Embryonic facial prominence (tissue), 1 donor: ENCODE results near the gene RTL9.
A peak's percentile ranks its signal among the peaks of the same experiment; 100 is the strongest.
"Not testable (repeated sequence)": the region's sequence is repeated elsewhere in the genome, so short reads cannot be mapped to it uniquely, and the experiment has no call there.

Source experiments
- DNase-seq: peaks from one replicate; pipeline ENCODE4 v3.0.0-alpha.2; 2016; ENCODE audit errors: extremely low spot score

RTL9 gene

DNA sequence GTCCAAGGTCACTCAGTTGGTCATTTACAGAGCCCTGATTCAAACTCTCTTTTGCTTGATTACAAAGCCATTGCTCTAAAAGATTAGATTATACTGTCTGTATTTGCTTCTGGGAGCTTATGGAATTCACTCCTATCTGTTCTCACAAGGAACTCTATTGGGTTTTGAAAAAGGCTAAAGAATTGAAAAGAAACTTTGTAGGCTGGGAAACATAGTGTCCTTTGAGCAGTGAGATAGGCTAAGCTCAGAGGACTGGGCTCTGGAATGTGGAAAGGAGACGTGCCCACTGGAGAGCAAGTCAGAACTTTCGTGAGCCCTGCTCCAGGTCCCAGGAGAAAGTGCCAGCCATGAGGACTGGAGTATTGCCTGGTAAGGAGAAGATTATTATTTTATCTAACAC lies at the start of gene RTL9:
Gene RTL9, plus strand, starts transcription at position 301 of the 400 bp plus-strand sequence. CDS start 91,770 bp downstream, outside the sequence.
- no peak for DNase-seq

- DNase-seq = no peak
These were observed 48.5 kb upstream of the RTL9 start for GRCh38 chrX:110310000-110310790.

GRCh38 chrX:110310896-110311295 lies 47.8 kb upstream of the RTL9 start:
- no peak for DNase-seq

GRCh38 chrX:110311437-110312230 lies 47.0 kb upstream of the RTL9 start:
- DNase-seq = no peak

- DNase-seq = no peak
These were observed 43.1 kb upstream of the RTL9 start for GRCh38 chrX:110315551-110315950.

GRCh38 chrX:110316351-110317060 lies 42.1 kb upstream of the RTL9 start:
- DNase-seq = no peak

DNA sequence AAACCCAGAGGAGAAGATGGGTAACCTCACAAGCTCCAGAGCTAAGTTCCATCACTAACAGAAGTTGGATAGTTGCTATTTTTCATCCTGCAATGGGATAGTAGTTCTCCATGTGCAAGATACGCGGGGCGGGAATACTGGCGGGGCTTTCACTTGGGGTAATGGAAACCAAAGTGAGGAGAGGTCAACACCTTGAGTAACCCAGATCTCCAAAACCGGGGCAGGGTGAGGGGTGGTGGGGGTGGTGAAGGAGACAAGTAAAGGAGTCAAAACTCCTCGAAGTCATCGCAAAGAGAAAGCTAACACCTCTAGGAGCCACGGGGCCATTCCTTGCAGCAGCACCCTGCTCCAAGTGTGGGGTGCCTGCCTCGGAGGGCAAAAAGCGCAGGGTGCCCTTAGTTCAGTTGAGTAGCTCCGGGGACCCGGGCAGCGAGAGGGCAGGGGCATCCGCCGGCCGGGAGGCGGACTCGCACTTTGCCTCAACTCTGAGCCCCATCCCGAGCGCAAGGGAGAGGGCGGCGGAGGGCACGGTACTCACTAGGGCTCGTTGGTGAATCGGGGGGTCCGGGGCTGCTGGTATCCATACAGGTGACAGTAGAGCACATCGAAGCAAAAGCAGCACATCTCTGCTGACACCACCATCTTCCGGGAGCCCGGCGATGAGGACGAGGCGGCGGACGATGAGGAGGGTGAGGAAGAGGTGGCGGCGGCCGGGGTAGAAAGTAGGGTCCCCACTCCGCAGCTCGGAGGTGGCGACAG lies 41.4 kb upstream of the RTL9 start:
- no peak for DNase-seq

GRCh38 chrX:110317820-110318663 lies 40.6 kb upstream of the RTL9 start, which contains the start of gene AMMECR1:
TSS of gene AMMECR1 (minus strand) at chrX:110318085. CDS start at chrX:110318071, 14 bp downstream.
- peak; percentile 38 for DNase-seq

DNA sequence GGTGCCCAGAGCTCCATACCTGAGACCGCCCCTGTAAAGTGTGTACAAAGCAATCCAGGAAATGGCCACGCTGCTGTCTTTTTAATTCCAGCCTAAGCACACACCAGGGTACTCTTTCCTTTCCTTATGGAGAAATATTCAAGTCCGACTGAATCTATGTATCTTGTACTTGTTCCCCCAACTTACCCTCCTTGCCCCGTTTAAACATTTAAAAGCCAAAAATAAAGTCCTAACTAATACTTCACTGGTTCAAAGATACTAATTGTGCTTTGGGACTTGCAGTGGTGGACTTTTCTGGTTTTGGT lies 40.0 kb upstream of the RTL9 start:
- no peak for DNase-seq

DNA sequence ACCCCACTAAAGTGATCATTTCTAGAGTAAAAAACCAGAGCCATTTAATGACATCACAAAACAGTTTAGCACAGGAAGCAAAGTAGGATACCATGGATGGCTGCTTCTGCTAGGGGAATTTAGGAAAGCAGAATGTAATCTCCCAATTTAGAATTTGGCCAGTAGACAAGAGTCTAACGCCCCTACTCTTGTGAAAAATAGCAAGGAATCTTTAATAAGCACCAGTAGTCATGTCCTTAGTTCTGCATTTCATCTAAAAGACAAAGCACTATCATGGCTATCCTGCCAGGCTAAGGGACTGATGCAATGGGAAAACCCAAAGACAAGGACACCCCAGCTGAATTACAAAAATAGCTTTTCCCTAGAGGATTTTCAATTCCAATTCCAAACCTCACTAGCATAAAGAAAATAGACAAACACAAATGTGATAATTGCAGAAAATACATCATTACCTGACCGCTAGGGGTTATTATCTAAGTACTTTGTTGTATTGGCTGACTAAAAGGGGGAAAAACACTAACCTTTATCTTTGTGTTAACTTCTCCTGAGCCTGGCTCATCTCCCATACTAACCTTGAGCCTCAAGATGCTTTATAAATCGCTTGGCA lies 38.2 kb upstream of the RTL9 start:
- DNase-seq = no peak

DNA sequence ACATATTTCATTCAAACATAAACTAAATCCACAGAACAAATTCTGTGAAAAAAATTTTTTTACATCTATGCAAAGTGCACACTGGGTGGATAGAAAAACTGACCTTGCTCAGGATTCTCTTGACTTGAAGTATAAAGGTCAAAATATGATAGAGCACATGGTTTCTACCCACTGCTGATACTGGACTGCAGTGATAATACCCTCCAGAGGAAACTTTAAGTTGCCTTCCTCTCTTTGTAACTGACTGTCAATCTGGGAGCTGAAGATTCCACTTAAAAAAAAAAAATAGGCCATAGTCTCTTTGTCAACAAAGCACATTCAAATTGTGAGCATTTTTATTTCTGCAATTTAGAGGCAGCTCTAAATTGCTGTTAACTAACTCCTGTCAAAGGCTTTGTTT lies 37.6 kb upstream of the RTL9 start:
- no peak for DNase-seq

DNA sequence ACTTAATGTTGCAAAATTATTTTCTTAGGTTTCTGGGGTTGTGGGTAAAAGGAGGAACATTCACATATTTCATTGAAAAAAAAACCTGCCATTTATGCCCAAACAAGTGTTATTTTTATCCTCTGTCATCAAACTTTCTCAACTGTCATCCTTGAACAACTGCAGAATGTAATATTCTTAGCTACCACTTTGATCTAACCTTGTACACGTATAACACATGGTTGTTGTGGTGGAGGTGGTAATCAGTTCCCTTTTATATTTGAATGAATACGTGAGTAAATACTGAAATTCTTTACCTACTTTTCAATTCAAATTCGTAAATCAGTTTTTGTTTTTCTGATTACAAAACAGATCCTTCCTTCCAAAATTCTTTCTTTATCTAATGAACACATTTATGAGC lies 37.0 kb upstream of the RTL9 start:
- DNase-seq = no peak

- DNase-seq = no peak
These were observed 36.0 kb upstream of the RTL9 start for GRCh38 chrX:110322603-110323002.

GRCh38 chrX:110326712-110327111 lies 31.9 kb upstream of the RTL9 start:
- DNase-seq = no peak

DNA sequence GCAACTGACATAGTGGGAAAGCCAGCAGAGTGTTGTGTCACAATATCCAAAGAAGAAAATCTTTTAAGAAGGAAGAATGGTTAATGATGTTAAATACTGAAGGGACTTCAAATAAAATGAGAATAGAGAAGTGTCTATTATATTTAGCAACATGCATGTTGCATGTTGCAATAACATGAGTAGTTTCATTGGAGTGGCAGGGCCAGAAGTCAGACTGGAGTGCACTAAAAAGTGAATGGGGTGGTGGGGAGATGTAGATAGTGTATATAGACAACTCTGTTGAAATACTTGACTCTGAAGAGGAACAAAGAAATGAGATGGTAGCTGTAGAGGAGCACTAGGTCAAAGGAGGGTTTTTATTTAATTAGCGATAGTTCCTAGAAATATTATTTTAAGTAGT lies 31.3 kb upstream of the RTL9 start:
- no peak for DNase-seq

DNA sequence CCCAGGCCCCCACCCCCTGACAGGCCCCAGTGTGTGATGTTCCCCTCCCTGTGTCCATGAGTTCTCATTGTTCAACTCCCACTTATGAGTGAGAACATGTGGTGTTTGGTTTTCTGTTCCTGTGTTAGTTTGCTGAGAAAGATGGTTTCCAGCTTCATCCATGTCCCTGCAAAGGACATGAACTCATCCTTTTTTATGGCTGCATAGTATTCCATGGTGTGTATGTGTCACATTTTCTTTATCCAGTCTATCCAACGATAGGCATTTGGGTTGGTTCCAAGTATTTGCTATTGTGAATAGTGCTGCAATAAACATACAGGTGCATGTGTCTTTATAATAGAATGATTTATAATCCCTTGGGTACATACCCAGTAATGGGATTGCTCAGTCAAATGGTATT lies 30.0 kb upstream of the RTL9 start:
- not testable (repeated sequence) for DNase-seq

DNA sequence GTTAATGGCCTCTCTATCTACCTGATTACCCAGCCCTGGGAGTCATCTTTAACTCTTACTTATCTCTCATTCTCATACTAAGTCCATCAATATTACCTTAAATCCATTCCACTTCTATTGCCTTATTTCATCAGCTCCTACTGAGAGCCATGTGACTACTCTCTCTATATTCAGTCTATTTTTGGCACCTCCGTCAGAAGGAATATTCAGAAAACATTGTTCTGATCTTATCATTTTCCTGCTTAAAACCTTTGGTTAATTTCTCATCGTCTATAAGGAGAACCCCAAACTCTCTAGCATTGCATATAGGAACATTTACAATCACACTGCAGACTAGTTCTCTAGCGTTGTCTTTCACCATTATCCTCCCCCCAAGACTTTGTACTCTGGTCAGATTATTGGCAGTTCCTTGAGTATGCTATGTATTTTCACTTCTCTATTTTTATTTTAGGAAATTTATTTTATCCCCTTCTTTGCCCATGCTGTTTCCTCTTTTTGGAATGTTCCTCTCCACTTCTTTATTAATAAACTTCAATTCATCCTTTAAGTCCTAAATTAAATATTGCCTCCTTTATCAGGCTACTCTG lies 27.1 kb upstream of the RTL9 start:
- DNase-seq = no peak

- DNase-seq = not testable (repeated sequence)
These were observed 25.2 kb upstream of the RTL9 start for GRCh38 chrX:110333458-110333857.

DNA sequence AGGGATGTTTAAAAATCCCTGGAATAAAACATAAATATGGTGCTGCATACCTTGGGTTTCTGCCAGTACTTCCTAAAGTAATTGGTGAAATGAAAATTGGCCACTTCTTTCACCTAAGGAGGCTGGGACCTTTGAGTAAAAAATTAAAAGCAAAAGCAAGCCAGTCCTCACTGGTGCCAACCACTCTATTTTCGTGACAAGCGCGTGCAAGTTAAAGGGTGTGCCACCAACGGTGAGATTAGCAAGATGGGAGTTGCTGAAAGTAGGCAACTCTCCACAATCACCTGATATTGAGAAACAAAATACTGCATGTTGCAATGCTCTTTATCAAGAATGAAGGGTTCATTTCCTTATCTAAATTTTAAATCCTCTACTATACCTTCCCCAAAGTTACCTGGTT lies 19.7 kb upstream of the RTL9 start:
- no peak for DNase-seq
